Endothelial cell of umbilical vein (primary cell): ENCODE measurements around the gene BDH1. TPM values are rescaled to one million over a fixed set of nuclear protein-coding genes. Genes with fewer than 3 reads are reported as not detected.

Experiments used
- BruUV-seq: library from RNA; stranded (reverse); fragments of 400-500 nt; replicated peaks from 2 replicates; lab custom pipeline; 2021; lab: Mats Ljungman, UMichigan
- CTCF ChIA-PET: fragments of 300-600, 350-600 bp; sonication (Branson Sonifier 250); formaldehyde crosslinking; loops from one replicate; lab custom pipeline; 2021; ENCODE audit warnings: antibody characterized with exemption, inconsistent platforms; lab: Charles Lee
- POLR2A ChIA-PET: fragments of 300-600, 350-600 bp; sonication (Branson Sonifier 250); formaldehyde crosslinking; loops from one replicate; lab custom pipeline; 2021; ENCODE audit warnings: antibody characterized with exemption, inconsistent platforms; lab: Charles Lee
- DNase-seq: peaks from one replicate; pipeline ENCODE4 v3.0.0-alpha.2; 2011; ENCODE audit warnings: low read depth, low spot score
- FAIRE-seq: peaks from 2 replicates; lab custom pipeline; 2011; peaks lifted over from hg19 to GRCh38; lab: Jason Lieb, UNC
- H2AFZ ChIP-seq: 2 replicates; pipeline ENCODE4 v1.6.0; 2012; ENCODE audit warnings: low read depth, low read length, control low read depth, inconsistent platforms
- H3K27ac ChIP-seq: 2 replicates; pipeline ENCODE4 v1.5.1; 2011; ENCODE audit warnings: low read depth, mild to moderate bottlenecking, control low read depth, low read length, moderate library complexity; ENCODE audit not compliant: insufficient read depth
- H3K27me3 ChIP-seq, 2 experiments: 2 replicates each; pipeline versions ENCODE4 v1.6.0 to v1.6.1; 2011; ENCODE audit warnings: low read length in 2 of 2, mixed read lengths in 1 of 2; ENCODE audit not compliant: control insufficient read depth in 2 of 2, insufficient read depth in 2 of 2
- H3K36me3 ChIP-seq, 2 experiments: 2 replicates in 1 of 2; 3 replicates in 1 of 2; pipeline ENCODE4 v1.5.1; 2011; ENCODE audit warnings: low read length in 2 of 2, mild to moderate bottlenecking in 1 of 2, moderate library complexity in 1 of 2; ENCODE audit not compliant: control insufficient read depth in 2 of 2, insufficient read depth in 2 of 2; ENCODE audit errors: extremely low read depth in 1 of 2
- H3K4me1 ChIP-seq: 3 replicates; pipeline ENCODE4 v1.5.1; 2011; ENCODE audit warnings: mild to moderate bottlenecking, low read length; ENCODE audit not compliant: control insufficient read depth, insufficient read depth; ENCODE audit errors: extremely low read depth
- H3K4me2 ChIP-seq: 2 replicates; pipeline ENCODE4 v1.6.1; 2011; ENCODE audit warnings: low read length, control low read depth, mixed read lengths; ENCODE audit not compliant: insufficient read depth
- H3K4me3 ChIP-seq, 3 experiments: fragments of 200-600 bp in 1 of 3; sonication (generic), shearing (Covaris generic) in 1 of 3; replicated peaks in 1 of 3; 2 replicates each; pipeline ENCODE4 v1.5.1; 2011 to 2016; ENCODE audit warnings: control low read depth in 3 of 3, low read length in 3 of 3, mild to moderate bottlenecking in 2 of 3, inconsistent platforms in 1 of 3, low read depth in 1 of 3, moderate library complexity in 1 of 3; ENCODE audit not compliant: insufficient read depth in 1 of 3
- H3K79me2 ChIP-seq: 2 replicates; pipeline ENCODE4 v1.6.0; 2012; ENCODE audit warnings: low read length, inconsistent platforms; ENCODE audit not compliant: control insufficient read depth, insufficient read depth
- H3K9ac ChIP-seq: replicated peaks from 2 replicates; pipeline ENCODE3; 2011; ENCODE audit warnings: low read length, control low read depth; ENCODE audit not compliant: insufficient read depth; ENCODE audit errors: extremely low read depth
- H3K9me1 ChIP-seq: replicated peaks from 3 replicates; pipeline ENCODE4 v1.6.0; 2011; ENCODE audit warnings: mild to moderate bottlenecking, low read length; ENCODE audit not compliant: control insufficient read depth, insufficient read depth; ENCODE audit errors: extremely low read depth
- H3K9me3 ChIP-seq: replicated peaks from 2 replicates; pipeline ENCODE4 v1.5.1; 2012; ENCODE audit warnings: low read length, inconsistent platforms; ENCODE audit not compliant: control insufficient read depth, insufficient read depth
- H4K20me1 ChIP-seq: replicated peaks from 2 replicates; pipeline ENCODE3; 2011; ENCODE audit warnings: mild to moderate bottlenecking, low read length; ENCODE audit not compliant: control insufficient read depth, insufficient read depth; ENCODE audit errors: extremely low read depth
- CTCF ChIP-seq, 2 donors: IDR thresholded peaks; 1 replicate in 1 of 2; 2 replicates in 1 of 2; pipeline ENCODE4 v1.5.1; 2011; ENCODE audit warnings: low read length in 2 of 2, mild to moderate bottlenecking in 2 of 2, moderate library complexity in 2 of 2, control low read depth in 1 of 2, inconsistent platforms in 1 of 2, low read depth in 1 of 2; ENCODE audit not compliant: insufficient read depth in 1 of 2; ENCODE audit errors: extremely low read depth in 1 of 2
- EZH2 ChIP-seq: IDR thresholded peaks from 2 replicates; pipeline ENCODE4 v1.6.1; 2012; ENCODE audit warnings: borderline replicate concordance, low read depth, mild to moderate bottlenecking, moderate library complexity, low read length, inconsistent platforms; ENCODE audit not compliant: severe bottlenecking
- FOS ChIP-seq: IDR thresholded peaks from 2 replicates; pipeline ENCODE4 v1.6.1; 2011; ENCODE audit warnings: mild to moderate bottlenecking, low read length, moderate library complexity, borderline replicate concordance; ENCODE audit not compliant: insufficient read depth
- GATA2 ChIP-seq: IDR thresholded peaks from 2 replicates; pipeline ENCODE4 v1.7.0; 2011; ENCODE audit warnings: low read depth, mild to moderate bottlenecking, moderate library complexity, mixed read lengths, low read length; ENCODE audit not compliant: insufficient read length, insufficient read depth
- JUN ChIP-seq: IDR thresholded peaks from 2 replicates; pipeline ENCODE4 v1.6.1; 2011; ENCODE audit warnings: borderline replicate concordance, low read depth; ENCODE audit not compliant: insufficient read length, insufficient read depth
- MAX ChIP-seq: IDR thresholded peaks from 2 replicates; pipeline ENCODE4 v1.6.1; 2011; ENCODE audit not compliant: insufficient read depth, insufficient read length
- MYC ChIP-seq: IDR thresholded peaks from one replicate; pipeline ENCODE4 v1.6.1; 2011; ENCODE audit warnings: mild to moderate bottlenecking, low read depth, low read length
- POLR2A ChIP-seq: IDR thresholded peaks from 2 replicates; pipeline ENCODE4 v1.6.1; 2012; ENCODE audit warnings: low read depth, mild to moderate bottlenecking, control low read depth, low read length
- POLR2AphosphoS5 ChIP-seq: IDR thresholded peaks from 2 replicates; pipeline ENCODE4 v1.6.1; 2012; ENCODE audit warnings: low read depth, mild to moderate bottlenecking, control low read depth, low read length, moderate library complexity; ENCODE audit not compliant: insufficient read depth
- dilution Hi-C: fragments of 300-500 bp; cut with MboI; formaldehyde crosslinking; loops from one replicate; pipeline ENCODE4 v1.15.0; 2019; ENCODE audit warnings: low sequenced_read_pairs; ENCODE audit not compliant: extremely low pct_ligation_motif_present
- intact Hi-C: fragments of 100-400 bp; cut with micrococcal nuclease; formaldehyde crosslinking; loops from one replicate; pipeline ENCODE4 v1.10.0; 2022
- polyA plus RNA-seq, 4 experiments: library from polyadenylated mRNA; depleted of rRNA in 3 of 4; stranded (reverse) in 3 of 4; unstranded in 1 of 4; fragments of >200 nt; gene quantifications; 2 replicates each; pipeline versions ENCODE4 v1.2.1 to v1.2.3, GENCODE V29; 2011 to 2012; ENCODE audit warnings: missing spikeins in 1 of 4
- total RNA-seq: library from RNA; stranded (reverse); gene quantifications from 2 replicates; pipeline ENCODE4 v1.2.3, GENCODE V29; 2021

BDH1 gene
- total and polyA plus RNA-seq, 2 donors (not counting 3 experiments of a cell fraction or from before 2014, with no cell fraction given) = 6.9 to 12.2 TPM

GRCh38 chr3:197562398-197563251 is 6.9 kb upstream of the BDH1 start:
- Histone ChIP-seq H3K36me3 (no peaks in the 10 kb centered on the region), H3K79me2 (no peaks in the 10 kb centered on the region), H3K4me3 (no peak overlapping the region), H4K20me1 (no peaks in the 10 kb centered on the region), H3K9me3 (no peaks in the 10 kb centered on the region), H3K27ac (no peak overlapping the region), H3K4me2 (no peak overlapping the region), H2AFZ (no peak overlapping the region), H3K27me3 (peaks cover 17 to 25% of the 10 kb centered on the region in 2 experiments), H3K9me1 (no peaks in the 10 kb centered on the region), H3K4me1 (no peaks in the 10 kb centered on the region), H3K9ac (no peak overlapping the region)
- BruUV-seq = no TSS peak
- no peak for DNase-seq
- POLR2A ChIA-PET = no interaction called here
- intact Hi-C loops (no loop called here), dilution Hi-C loops (no loop called here)
- FAIRE-seq = no peak
- CTCF ChIA-PET = interaction anchor here (1.0 kb wide), 1 partner anchor 301 kb away, joined by 3 read pairs; no protein-coding TSS in a partner anchor
- TF ChIP-seq CTCF (IDR thresholded peaks at IDR 0.05; ENCODE audit: extremely low read depth in 1 of 2, insufficient read depth in 1 of 2, low read depth in 1 of 2, low read length in 2 of 2) (no peak), MAX (no peak), EZH2 (no peak), POLR2AphosphoS5 (no peak), MYC (no peak), POLR2A (no peak), GATA2 (no peak), JUN (no peak), FOS (no peak)
